HEK293 (cell line): Measurements from ENCODE around the gene DIS3L2.

Source experiments
- ELK4 ChIP-seq: IDR thresholded peaks from 2 replicates; pipeline ENCODE4 v1.6.1; 2011; ENCODE audit warnings: mild to moderate bottlenecking, low read depth, low read length, borderline replicate concordance
- PATZ1 ChIP-seq: fragments of 450-650 bp; formaldehyde crosslinking; IDR thresholded peaks from 2 replicates; pipeline ENCODE4 v1.5.1; 2016; ENCODE audit warnings: missing biosample characterization, missing genetic modification characterization
- PRDM6 ChIP-seq: fragments of 450-650 bp; formaldehyde crosslinking; IDR thresholded peaks from 2 replicates; pipeline ENCODE4 v1.5.1; 2017; ENCODE audit warnings: missing biosample characterization, missing genetic modification characterization
- SCRT1 ChIP-seq: fragments of 450-650 bp; formaldehyde crosslinking; IDR thresholded peaks from 2 replicates; pipeline ENCODE4 v1.5.1; 2016; ENCODE audit warnings: missing biosample characterization, missing genetic modification characterization, borderline replicate concordance
- TCF7L2 ChIP-seq: IDR thresholded peaks from 2 replicates; pipeline ENCODE4 v1.6.1; 2011; ENCODE audit warnings: low read depth, mild to moderate bottlenecking, inconsistent platforms, low read length, moderate library complexity, borderline replicate concordance
- ZBTB20 ChIP-seq: fragments of 450-650 bp; formaldehyde crosslinking; IDR thresholded peaks from 2 replicates; pipeline ENCODE4 v1.5.1; 2016; ENCODE audit warnings: missing biosample characterization, missing genetic modification characterization
- ZEB2 ChIP-seq: fragments of 450-650 bp; formaldehyde crosslinking; IDR thresholded peaks from 2 replicates; pipeline ENCODE4 v1.5.1; 2016; ENCODE audit warnings: missing biosample characterization, missing genetic modification characterization
- ZFHX2 ChIP-seq: fragments of 450-650 bp; formaldehyde crosslinking; conservative IDR thresholded peaks from 2 replicates; pipeline ENCODE4 v1.5.1; 2016; ENCODE audit warnings: missing biosample characterization, missing genetic modification characterization
- ZIC2 ChIP-seq: fragments of 450-650 bp; formaldehyde crosslinking; IDR thresholded peaks from 2 replicates; pipeline ENCODE4 v1.5.1; 2016; ENCODE audit warnings: missing biosample characterization, missing genetic modification characterization
- ZNF112 ChIP-seq: fragments of 450-650 bp; formaldehyde crosslinking; IDR thresholded peaks from 2 replicates; pipeline ENCODE4 v1.5.0; 2017; ENCODE audit warnings: missing biosample characterization, missing genetic modification characterization
- ZNF146 ChIP-seq: fragments of 450-650 bp; formaldehyde crosslinking; IDR thresholded peaks from 2 replicates; pipeline ENCODE4 v1.5.1; 2016; ENCODE audit warnings: missing biosample characterization, missing genetic modification characterization
- ZNF175 ChIP-seq: fragments of 450-650 bp; formaldehyde crosslinking; IDR thresholded peaks from 2 replicates; pipeline ENCODE4 v1.5.1; 2016; ENCODE audit warnings: missing biosample characterization, missing genetic modification characterization
- ZNF18 ChIP-seq: fragments of 450-650 bp; formaldehyde crosslinking; IDR thresholded peaks from 2 replicates; pipeline ENCODE4 v1.5.1; 2016; ENCODE audit warnings: missing biosample characterization, missing genetic modification characterization
- ZNF19 ChIP-seq: fragments of 450-650 bp; formaldehyde crosslinking; IDR thresholded peaks from 2 replicates; pipeline ENCODE4; 2016; ENCODE audit warnings: missing biosample characterization, missing genetic modification characterization, low read depth
- ZNF2 ChIP-seq: fragments of 450-650 bp; formaldehyde crosslinking; IDR thresholded peaks from 2 replicates; pipeline ENCODE4 v1.5.1; 2016; ENCODE audit warnings: missing biosample characterization, missing genetic modification characterization
- ZNF239 ChIP-seq: fragments of 450-650 bp; formaldehyde crosslinking; IDR thresholded peaks from 2 replicates; pipeline ENCODE4 v1.5.1; 2016; ENCODE audit warnings: missing biosample characterization, missing genetic modification characterization
- ZNF324 ChIP-seq: fragments of 450-650 bp; formaldehyde crosslinking; IDR thresholded peaks from 2 replicates; pipeline ENCODE4 v1.5.1; 2016; ENCODE audit warnings: missing biosample characterization, missing genetic modification characterization
- ZNF335 ChIP-seq: fragments of 450-650 bp; formaldehyde crosslinking; conservative IDR thresholded peaks from 2 replicates; pipeline ENCODE4 v1.5.1; 2016; ENCODE audit warnings: missing biosample characterization, missing genetic modification characterization
- ZNF366 ChIP-seq: fragments of 450-650 bp; formaldehyde crosslinking; conservative IDR thresholded peaks from 2 replicates; pipeline ENCODE4 v1.5.1; 2016; ENCODE audit warnings: missing biosample characterization, missing genetic modification characterization
- ZNF37A ChIP-seq: fragments of 450-650 bp; IDR thresholded peaks from 2 replicates; pipeline ENCODE4 v1.5.1; 2018; ENCODE audit warnings: missing biosample characterization, missing genetic modification characterization
- ZNF518A ChIP-seq: fragments of 450-650 bp; formaldehyde crosslinking; conservative IDR thresholded peaks from 2 replicates; pipeline ENCODE4 v1.5.1; 2016; ENCODE audit warnings: low read depth, missing biosample characterization, missing genetic modification characterization
- ZNF530 ChIP-seq: fragments of 450-650 bp; formaldehyde crosslinking; IDR thresholded peaks from 2 replicates; pipeline ENCODE4 v1.5.1; 2016; ENCODE audit warnings: low read depth, missing biosample characterization, missing genetic modification characterization
- ZNF561 ChIP-seq: fragments of 450-650 bp; IDR thresholded peaks from 2 replicates; pipeline ENCODE4 v1.5.1; 2018; ENCODE audit warnings: missing biosample characterization, missing genetic modification characterization, borderline replicate concordance
- ZNF585B ChIP-seq: fragments of 450-650 bp; formaldehyde crosslinking; IDR thresholded peaks from 2 replicates; pipeline ENCODE4 v1.5.1; 2016; ENCODE audit warnings: missing biosample characterization, missing genetic modification characterization
- ZNF645 ChIP-seq: fragments of 450-650 bp; formaldehyde crosslinking; IDR thresholded peaks from 2 replicates; pipeline ENCODE4; 2016; ENCODE audit warnings: missing biosample characterization, missing genetic modification characterization
- ZNF654 ChIP-seq: fragments of 450-650 bp; formaldehyde crosslinking; IDR thresholded peaks from 2 replicates; pipeline ENCODE4 v1.5.1; 2016; ENCODE audit warnings: low read depth, missing biosample characterization, missing genetic modification characterization
- ZNF707 ChIP-seq: fragments of 450-650 bp; formaldehyde crosslinking; IDR thresholded peaks from 2 replicates; pipeline ENCODE4 v1.5.1; 2016; ENCODE audit warnings: missing biosample characterization, missing genetic modification characterization

The DIS3L2 gene

GRCh38 chr2:231961349-231962166 lies at the start of gene DIS3L2 (continued):
- TF ChIP-seq PRDM6 (no peak), ZNF561 (tag by site-specific recombination) (0 out of 2 replicates have a peak, but pooled peaks have one; percentile 38), PATZ1 (peak; percentile 80), ZBTB20 (tag by site-specific recombination) (peak; percentile 63; the same call in 1 of the 2 replicates), ZNF18 (tag by site-specific recombination) (peak; percentile 33; the same call in 1 of the 2 replicates), ZNF335 (tag by site-specific recombination) (peak; percentile 92), ZNF239 (tag by site-specific recombination) (no peak; the same call in 1 of the 2 replicates), ZNF645 (tag by site-specific recombination) (no peak), ELK4 (no peak), ZNF518A (tag by site-specific recombination) (peak; percentile 96), ZNF112 (tag by site-specific recombination) (no peak), ZIC2 (tag by site-specific recombination) (peak; percentile 45; the same call in 1 of the 2 replicates), ZEB2 (tag by site-specific recombination) (peak; percentile 73), ZFHX2 (tag by site-specific recombination) (peak; percentile 62; the same call in 1 of the 2 replicates), ZNF585B (tag by site-specific recombination) (0 out of 2 replicates have a peak, but pooled peaks have one; percentile 4), ZNF37A (tag by site-specific recombination) (no peak), ZNF324 (peak; percentile 53; the same call in 1 of the 2 replicates), ZNF175 (tag by site-specific recombination) (no peak), ZNF366 (no peak), ZNF2 (peak; percentile 65; the same call in 1 of the 2 replicates), ZNF146 (0 out of 2 replicates have a peak, but pooled peaks have one; percentile 9), ZNF530 (tag by site-specific recombination) (no peak), SCRT1 (tag by site-specific recombination) (peak; percentile 95), ZNF19 (no peak), ZNF654 (tag by site-specific recombination) (no peak), ZNF707 (no peak), TCF7L2 (no peak)
